Erythroblast (primary cell): ENCODE data around the gene KRT12.
A peak's percentile ranks its signal among the peaks of the same experiment; 100 is the strongest.

Source experiments
- DNase-seq, 2 experiments: peaks; one replicate each; lab custom pipeline; 2025; lab: John Stamatoyannopoulos, UW
- GATA1 ChIP-seq: IDR thresholded peaks from 2 replicates; pipeline ENCODE4 v1.6.1; 2011; ENCODE audit warnings: low read depth, mild to moderate bottlenecking, control low read depth, low read length, moderate library complexity
- POLR2A ChIP-seq: IDR thresholded peaks from 2 replicates; pipeline ENCODE4 v1.6.1; 2011; ENCODE audit warnings: mild to moderate bottlenecking, low read length

Gene KRT12

DNA sequence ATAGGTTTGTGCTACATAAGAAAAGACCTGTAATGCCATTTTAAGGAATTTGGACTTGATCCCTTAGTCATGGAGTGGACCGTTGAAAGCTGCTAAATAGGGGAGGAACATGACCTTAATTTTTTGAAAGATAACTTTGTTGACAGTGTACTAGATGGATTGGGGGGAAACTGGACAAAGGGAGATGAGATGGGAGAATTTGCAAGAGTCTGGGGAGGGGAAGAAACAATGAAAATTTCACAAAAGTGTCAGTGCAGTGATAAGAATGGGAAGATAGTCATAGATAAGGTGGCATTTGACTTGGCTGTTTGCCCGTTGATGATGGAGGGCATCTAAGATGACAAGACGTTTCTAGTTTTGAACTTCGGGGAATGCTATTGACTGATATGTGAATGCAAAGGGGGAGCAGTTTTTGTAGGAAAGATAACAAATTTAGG lies 22.3 kb downstream of the KRT12 start:
- TF ChIP-seq POLR2A (no peak), GATA1 (no peak)
- DNase-seq = no peak

DNA sequence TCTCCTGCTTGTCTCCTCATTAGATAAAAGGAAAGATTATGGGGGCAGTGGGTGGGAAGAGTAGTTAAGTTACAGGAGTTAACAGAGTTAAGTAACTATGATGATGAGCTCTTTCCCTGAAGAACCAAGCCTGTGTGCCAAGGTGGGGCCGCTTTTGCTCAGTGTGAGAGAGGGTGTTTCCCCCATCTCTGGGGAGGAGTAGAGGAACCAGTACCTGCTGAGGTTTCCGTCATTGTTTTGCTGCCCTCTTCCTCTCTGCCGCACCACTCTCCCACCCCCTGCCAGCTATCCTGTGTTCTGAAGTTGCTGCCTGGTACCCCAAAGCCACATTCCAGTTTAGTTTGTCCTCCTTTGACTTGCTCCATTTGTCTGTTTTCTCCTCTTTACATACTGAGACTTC lies 23.8 kb downstream of the KRT12 start:
- no peak for DNase-seq
- TF ChIP-seq GATA1 (no peak), POLR2A (no peak)

DNA sequence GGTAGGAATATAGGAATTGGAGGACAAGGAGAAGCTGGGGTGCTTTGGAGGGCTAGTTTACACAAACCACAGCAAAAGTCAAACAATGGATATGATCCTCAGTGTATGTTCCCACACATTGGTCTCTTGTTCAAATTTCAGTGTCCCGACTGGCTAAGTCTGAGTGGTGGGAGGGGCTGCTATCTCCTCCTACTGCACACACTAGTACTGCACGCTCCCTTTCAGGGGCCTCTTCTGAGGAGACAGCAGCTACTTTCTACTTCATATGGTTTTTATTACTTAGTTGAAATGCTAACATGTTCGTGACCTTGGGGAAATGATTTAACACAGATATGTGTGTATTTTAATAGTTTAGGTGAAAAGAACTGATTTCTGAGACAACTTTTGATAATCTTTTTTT lies 25.8 kb downstream of the KRT12 start:
- TF ChIP-seq POLR2A = no peak
- no peak for TF ChIP-seq GATA1
- DNase-seq = no peak

DNA sequence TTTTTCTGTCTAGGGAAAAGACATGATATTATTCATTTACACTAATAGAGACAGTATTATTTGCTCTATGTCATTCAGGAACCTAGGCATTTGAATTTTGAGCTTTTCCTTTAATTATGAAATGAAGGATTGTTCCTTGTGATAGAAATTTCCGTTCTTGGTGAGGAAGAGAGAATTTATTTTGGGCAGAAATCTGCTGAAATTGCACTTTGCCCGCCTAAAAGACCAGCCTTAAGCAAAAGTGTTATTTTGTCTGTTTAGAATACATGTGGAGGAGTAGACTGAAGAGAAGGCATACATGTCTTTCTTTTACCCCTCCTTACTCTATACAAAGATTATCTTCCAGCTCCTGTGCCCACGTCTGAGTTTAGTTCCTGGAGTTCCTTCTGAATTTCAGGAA lies 27.8 kb downstream of the KRT12 start:
- DNase-seq = no peak
- TF ChIP-seq GATA1 = no peak
- no peak for TF ChIP-seq POLR2A

DNA sequence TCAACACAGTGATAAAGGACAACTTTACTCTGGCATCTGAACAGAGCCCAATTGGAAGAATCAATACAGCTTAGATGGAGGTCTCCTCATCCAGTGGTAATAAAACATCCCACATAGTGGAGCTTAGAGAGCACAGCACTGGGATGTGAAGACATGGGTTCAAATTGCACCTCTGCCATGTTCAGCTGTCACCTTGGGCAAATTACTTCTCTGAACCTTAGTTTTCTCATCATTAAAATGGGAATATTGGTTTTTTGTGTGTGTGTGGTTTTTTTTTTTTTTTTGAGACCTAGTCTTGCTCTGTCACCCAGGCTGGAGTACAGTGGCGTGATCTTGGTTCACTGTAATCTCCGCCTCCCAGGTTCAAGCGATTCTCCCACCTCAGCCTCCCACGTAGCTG lies 31.0 kb downstream of the KRT12 start:
- no peak for DNase-seq
- TF ChIP-seq POLR2A (no peak), GATA1 (no peak)

DNA sequence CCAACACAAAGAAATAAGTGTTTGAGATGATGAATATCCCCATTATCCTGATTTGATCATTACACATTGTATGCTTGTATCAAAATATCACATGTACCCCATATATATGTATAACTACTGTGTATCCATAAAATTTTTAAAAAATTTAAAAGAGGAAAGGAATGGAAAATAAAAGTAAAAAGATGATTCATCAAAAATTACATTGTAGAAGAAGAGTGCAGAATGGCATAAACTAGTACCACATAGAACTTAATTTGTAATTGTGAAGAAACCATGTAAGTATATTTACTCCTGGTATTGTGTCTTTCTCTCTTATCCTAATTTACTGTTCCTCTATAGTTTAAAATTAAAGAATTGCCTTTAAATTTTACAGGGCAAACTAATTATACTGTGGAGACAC lies 33.1 kb downstream of the KRT12 start:
- no peak for TF ChIP-seq GATA1
- TF ChIP-seq POLR2A = no peak
- DNase-seq = no peak

DNA sequence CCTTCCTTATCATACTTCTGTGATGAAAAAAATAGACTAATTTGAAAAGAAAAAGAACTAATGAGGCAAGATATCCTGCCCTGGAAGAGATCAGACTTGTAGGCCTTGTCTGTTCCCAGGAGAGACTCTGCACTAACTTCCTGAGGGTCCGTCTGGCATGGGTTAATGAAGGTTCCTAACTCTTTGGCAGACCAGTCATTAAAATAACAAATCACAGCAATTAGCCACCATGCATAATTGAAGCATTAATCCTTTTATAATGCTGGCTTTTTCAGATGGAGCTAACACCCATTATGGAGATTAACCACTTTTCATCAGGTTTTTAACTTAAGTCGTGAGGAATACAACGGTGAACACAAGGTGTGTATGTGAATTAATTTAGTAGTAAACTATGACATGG lies 34.2 kb downstream of the KRT12 start:
- no peak for TF ChIP-seq GATA1
- TF ChIP-seq POLR2A = no peak
- no peak for DNase-seq

DNA sequence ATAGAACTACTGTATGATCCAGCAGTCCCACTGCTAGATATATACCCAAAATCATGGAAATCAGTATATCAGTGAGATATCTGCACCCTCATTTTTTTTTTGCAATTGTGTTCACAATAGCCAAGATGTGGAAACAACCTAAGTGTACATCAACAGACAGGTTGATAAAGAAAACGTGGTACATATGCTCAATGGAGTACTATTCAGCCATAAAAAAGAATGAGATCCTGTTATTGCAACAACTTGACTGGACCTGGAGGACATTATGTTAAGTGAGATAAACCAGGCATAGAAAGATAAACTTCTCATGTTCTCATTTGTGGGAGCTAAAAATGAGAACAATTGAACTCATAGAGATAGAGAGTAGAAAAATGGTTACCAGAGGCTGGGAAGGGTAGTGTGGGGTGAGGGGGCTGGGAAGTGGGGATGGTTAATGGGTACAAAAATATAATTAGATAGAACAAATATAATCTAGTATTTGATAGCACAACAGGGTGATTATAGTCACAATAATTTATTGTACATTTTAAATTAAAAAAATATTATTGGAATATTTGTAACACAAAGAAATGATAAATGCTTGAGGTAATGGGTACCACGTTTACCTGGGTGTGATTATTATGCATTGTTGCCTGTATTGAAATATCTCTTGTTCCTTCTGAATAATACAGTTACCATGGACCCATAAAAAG lies 36.8 kb downstream of the KRT12 start:
- no peak for DNase-seq
- TF ChIP-seq GATA1 (no peak), POLR2A (no peak)

DNA sequence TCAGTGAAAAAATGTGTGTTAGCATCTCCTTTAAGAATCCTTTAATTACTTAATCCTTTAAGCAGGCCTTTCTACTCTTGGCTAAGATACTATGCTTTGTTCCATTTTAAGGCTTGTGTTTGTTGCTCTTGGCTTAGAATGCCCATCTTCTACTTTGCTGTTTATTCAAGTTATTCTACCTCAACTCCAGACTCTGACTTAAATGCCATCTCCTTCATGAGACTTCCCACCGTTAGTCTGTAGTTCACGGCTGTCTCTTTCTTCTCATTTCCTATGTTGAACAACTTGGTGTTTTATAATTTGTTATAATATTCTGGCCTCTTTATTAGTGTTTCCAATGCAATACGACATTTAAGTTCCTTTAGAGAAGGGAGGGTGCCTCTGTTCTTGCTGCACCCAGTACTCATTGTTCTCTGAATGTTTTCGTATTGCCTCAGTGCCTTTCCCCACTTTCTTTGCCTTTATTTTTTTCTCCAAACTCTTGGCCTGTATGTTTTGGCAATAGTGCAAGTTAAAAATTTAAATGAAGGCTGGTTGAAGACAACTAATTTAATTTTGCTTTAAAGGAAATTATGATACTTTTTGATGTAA lies 38.5 kb downstream of the KRT12 start:
- DNase-seq = no peak
- no peak for TF ChIP-seq POLR2A

DNA sequence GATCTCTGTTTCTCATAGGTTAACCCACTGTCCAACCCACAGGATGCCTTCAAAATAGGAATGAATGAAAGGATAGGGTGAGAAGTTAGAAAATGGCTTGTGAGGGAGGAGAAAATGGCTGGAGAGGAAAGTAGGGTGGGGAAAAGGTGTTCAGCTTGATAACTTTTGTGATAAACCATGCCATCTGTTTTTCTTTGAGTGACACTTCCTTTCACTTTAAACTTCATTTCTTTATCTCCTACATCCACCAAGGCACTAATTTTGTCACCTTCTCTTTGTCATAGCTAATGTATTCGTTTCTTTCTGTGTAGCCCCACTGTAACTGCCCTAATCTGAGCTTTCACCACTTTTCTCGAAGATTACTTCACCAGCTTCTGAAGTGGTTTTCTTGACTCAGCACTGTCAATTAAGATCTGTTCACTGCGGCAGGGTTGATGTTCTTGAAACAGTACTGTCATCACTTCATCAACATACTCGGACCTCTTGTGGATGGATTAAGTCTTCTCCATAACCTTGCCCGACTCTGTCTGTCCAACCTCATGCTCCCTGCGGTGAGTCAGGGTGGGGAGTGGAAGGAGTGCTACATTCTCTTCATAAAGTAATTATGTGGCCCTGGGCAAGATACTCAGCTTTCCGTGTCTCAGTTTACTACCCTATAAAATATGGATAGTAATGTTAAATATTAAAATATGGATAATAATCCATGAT lies 39.1 kb downstream of the KRT12 start:
- DNase-seq = peak; percentile 43 to 63
- TF ChIP-seq POLR2A (no peak), GATA1 (no peak)

DNA sequence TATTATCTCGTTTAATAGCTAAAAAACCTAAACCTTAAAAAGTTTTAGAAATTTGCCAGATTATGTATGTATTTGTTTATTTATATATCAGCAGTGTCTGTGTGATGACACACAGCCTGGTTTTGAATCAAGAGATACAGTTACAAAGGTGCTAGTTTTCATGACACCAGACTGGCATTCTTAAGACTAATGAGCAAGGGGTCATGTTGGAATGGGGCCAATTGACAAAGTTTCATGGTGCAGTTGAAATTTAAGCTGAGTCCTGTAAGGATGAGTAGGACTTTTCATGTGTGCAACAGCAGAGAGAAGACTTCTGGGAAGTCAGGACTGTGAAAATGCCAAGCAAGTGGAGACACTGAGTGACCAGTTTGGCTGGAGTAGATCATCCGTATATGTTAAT lies 41.4 kb downstream of the KRT12 start:
- TF ChIP-seq GATA1 (no peak), POLR2A (no peak)
- no peak for DNase-seq

DNA sequence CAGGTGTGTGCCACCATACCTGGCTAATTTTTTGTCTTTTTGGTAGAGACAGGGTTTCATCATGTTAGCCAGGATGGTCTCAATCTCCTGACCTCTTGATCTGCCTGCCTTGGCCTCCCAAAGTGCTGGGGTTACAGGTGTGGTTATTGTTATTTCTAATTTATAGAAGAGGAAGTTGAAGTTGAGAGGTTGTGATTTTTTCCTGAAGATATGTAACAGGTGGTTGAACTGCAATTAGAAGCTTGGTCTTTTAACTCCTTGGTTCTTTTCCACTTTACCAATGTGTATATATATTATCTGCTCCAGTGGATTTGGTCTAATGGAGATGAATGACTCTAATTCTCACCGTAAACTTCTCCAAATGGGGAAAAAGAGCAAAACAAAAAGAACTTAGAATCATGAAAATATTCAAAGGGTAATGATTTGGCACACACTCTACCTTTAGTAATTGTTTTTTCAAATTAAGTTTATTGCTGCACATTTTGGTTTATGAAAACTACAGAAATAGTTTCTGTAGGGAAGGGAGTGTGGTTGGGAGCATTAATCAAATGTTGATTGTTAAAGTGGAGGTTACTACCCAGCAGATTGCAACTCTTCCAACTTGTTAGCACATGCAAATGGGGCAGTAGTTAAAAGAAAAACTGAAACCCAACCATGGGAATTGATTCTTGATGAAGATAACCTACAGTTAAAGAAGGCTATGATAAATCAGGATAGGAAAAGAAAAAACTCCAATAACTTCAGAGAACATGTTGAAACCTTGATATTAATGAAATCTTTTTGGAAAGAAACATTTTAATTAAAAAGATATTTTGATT lies 42.8 kb downstream of the KRT12 start:
- DNase-seq = no peak
- TF ChIP-seq GATA1 = no peak

DNA sequence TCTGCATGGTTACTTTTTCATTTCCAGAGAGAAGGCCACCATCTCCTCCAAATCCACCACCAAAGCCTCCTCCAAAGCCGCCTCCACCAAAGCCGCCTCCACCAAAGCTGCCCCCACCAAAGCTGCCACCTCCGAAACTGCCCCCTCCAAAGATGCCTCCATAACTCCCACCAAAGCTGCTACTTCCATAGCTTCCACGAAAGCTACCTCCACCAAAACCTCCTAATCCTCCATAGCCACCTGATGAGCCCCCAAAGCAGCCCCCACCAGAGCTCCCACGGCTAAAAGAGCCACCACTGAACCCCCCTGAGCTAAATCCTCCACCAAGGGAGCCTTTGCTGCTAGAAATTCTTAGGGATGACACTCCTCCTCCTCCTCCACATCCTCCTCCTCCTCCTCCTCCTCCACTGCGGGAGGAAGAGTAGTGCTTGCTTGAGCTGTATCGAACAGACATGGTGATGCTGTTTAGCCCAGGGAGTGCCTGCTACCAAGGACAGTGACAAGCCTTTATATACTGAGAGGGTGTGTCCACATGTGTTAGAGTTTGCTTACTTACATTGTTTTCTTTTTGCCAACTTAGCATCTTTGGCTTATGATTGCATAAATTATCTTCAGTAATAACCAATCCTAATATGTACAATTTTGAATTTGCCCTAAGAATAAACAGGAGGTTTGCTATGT lies 44.8 kb downstream of the KRT12 start, which contains the start of gene KRT10:
Gene KRT10, minus strand, starts transcription at position 483 of the 681 bp plus-strand sequence. Its CDS starts 29 bp downstream, at position 454.
- no peak for DNase-seq

DNA sequence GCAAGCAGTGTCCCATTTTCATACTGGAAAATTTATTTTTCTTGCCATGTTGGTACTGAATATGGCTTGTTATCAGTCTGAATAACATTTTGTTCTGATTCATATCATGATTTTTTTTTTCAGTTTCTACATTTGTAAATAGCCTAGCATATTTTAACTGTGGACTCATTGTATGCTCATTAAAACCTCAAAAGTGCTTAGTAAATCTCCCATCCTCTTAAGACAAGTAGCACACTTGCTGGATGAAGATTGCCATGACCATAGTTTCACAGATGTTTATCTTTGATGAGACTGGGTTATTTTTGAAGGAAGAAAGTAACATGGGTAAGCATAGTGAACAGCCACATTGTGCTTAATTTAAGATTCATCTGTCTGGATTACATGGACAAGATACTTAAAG lies 45.5 kb downstream of the KRT12 start:
- no peak for DNase-seq

More for the DNA sequence above, 44.8 kb downstream of the KRT12 start, which contains the start of gene KRT10:
- TF ChIP-seq POLR2A = no peak
- no peak for TF ChIP-seq GATA1

More for the DNA sequence above, 45.5 kb downstream of the KRT12 start:
- no peak for TF ChIP-seq GATA1
- no peak for TF ChIP-seq POLR2A
